Measurements from ENCODE around the gene LBHD2.
A peak's percentile ranks its signal among the peaks of the same experiment; 100 is the strongest.

Gene LBHD2

GRCh38 chr14:103121846-103122584, 38.0 kb downstream of the LBHD2 start:
- CTCF ChIA-PET = interaction anchor here (1.2 to 5.2 kb wide), 4 partner anchors 10 to 19 kb away, joined by 3 to 50 read pairs (median 5); no protein-coding TSS in a partner anchor
- POLR2A ChIA-PET = no interaction called here
- Histone ChIP-seq H3K36me3 (ENCODE audit: control insufficient read depth in 4 of 4, insufficient read depth in 4 of 4, low read length in 3 of 4) (peaks cover 0 to 15% (median 2%) of the 10 kb centered on the region in 4 experiments), H3K4me3 (ENCODE audit: control insufficient read depth in 1 of 7, extremely low read depth in 1 of 7, insufficient read depth in 4 of 7, low read depth in 2 of 7, low read length in 6 of 7) (peak overlapping the region in 5 of 7 experiments; percentile 29 to 80 (median 67)), H3K27ac (ENCODE audit: insufficient read depth in 1 of 2, low read depth in 1 of 2, low read length in 2 of 2, poor library complexity in 1 of 2, severe bottlenecking in 2 of 2) (peak overlapping the region in 1 of 2 experiments; percentile 71), H3K9me3 (ENCODE audit: control extremely low read depth in 1 of 5, control insufficient read depth in 4 of 5, insufficient read depth in 2 of 5, low read depth in 1 of 5, low read length in 4 of 5) (no peaks in the 10 kb centered on the region), H3K4me1 (ENCODE audit: control extremely low read depth in 1 of 4, control insufficient read depth in 4 of 4, insufficient read depth in 4 of 4, low read length in 3 of 4) (peaks cover 12 to 79% (median 68%) of the 10 kb centered on the region in 4 experiments), H3K27me3 (replicated peaks in 2 of 5; ENCODE audit: control insufficient read depth in 4 of 5, insufficient read depth in 5 of 5, low read length in 4 of 5) (no peaks in the 10 kb centered on the region)
- DNase-seq = peak; percentile 88 to 97 (median 96)
- under 1% methylated on average over 17 of the region's 23 CpGs for WGBS (ENCODE audit: insufficient coverage)

GRCh38 chr14:103122585-103122946, 38.6 kb downstream of the LBHD2 start:
- H3K9me3 ChIP-seq (ENCODE audit: control extremely low read depth in 1 of 5, control insufficient read depth in 4 of 5, insufficient read depth in 2 of 5, low read depth in 1 of 5, low read length in 4 of 5) = no peaks in the 10 kb centered on the region
- H3K27ac ChIP-seq (ENCODE audit: insufficient read depth in 1 of 2, low read depth in 1 of 2, low read length in 2 of 2, poor library complexity in 1 of 2, severe bottlenecking in 2 of 2) = peak overlapping the region in 1 of 2 experiments; percentile 71
- CTCF ChIA-PET = no interaction called here
- peaks cover 0 to 18% (median 2%) of the 10 kb centered on the region in 4 experiments for H3K36me3 ChIP-seq (ENCODE audit: control insufficient read depth in 4 of 4, insufficient read depth in 4 of 4, low read length in 3 of 4)
- no peaks in the 10 kb centered on the region for H3K27me3 ChIP-seq (replicated peaks in 2 of 5; ENCODE audit: control insufficient read depth in 4 of 5, insufficient read depth in 5 of 5, low read length in 4 of 5)
- no peak for DNase-seq
- 2% methylated on average over 14 of the region's 15 CpGs for WGBS (ENCODE audit: insufficient coverage)
- peak overlapping the region in 6 of 7 experiments; percentile 2 to 80 (median 58) for H3K4me3 ChIP-seq (ENCODE audit: control insufficient read depth in 1 of 7, extremely low read depth in 1 of 7, insufficient read depth in 4 of 7, low read depth in 2 of 7, low read length in 6 of 7)
- POLR2A ChIA-PET = no interaction called here
- H3K4me1 ChIP-seq (ENCODE audit: control extremely low read depth in 1 of 4, control insufficient read depth in 4 of 4, insufficient read depth in 4 of 4, low read length in 3 of 4) = peaks cover 12 to 78% (median 67%) of the 10 kb centered on the region in 4 experiments

- ChIA-PET POLR2A (no interaction called here), CTCF (interaction anchor here (1.6 kb wide), 1 partner anchor 18 kb away, joined by 12 read pairs; no protein-coding TSS in a partner anchor)
- Histone ChIP-seq H3K9me3 (ENCODE audit: control extremely low read depth in 1 of 5, control insufficient read depth in 4 of 5, insufficient read depth in 2 of 5, low read depth in 1 of 5, low read length in 4 of 5) (no peaks in the 10 kb centered on the region), H3K4me1 (ENCODE audit: control extremely low read depth in 1 of 4, control insufficient read depth in 4 of 4, insufficient read depth in 4 of 4, low read length in 3 of 4) (peaks cover 10 to 73% (median 63%) of the 10 kb centered on the region in 4 experiments), H3K4me3 (ENCODE audit: control insufficient read depth in 1 of 7, extremely low read depth in 1 of 7, insufficient read depth in 4 of 7, low read depth in 2 of 7, low read length in 6 of 7) (peak within 1 kb of the TSS; percentile 19 to 80 (median 67)), H3K36me3 (ENCODE audit: control insufficient read depth in 4 of 4, insufficient read depth in 4 of 4, low read length in 3 of 4) (peaks cover 0 to 22% (median 2%) of the 10 kb centered on the region in 4 experiments), H3K27me3 (replicated peaks in 2 of 5; ENCODE audit: control insufficient read depth in 4 of 5, insufficient read depth in 5 of 5, low read length in 4 of 5) (no peaks in the 10 kb centered on the region), H3K27ac (ENCODE audit: insufficient read depth in 1 of 2, low read depth in 1 of 2, low read length in 2 of 2, poor library complexity in 1 of 2, severe bottlenecking in 2 of 2) (peak within 1 kb of the TSS in 1 of 2 experiments; percentile 71)
- under 1% methylated on average over 44 of the region's 74 CpGs for WGBS (ENCODE audit: insufficient coverage)
- DNase-seq = peak in 2 of 3 donors; percentile 63 to 73
Measured at GRCh38 chr14:103122947-103123633, 39.1 kb downstream of the LBHD2 start, which contains the start of gene TNFAIP2. Gene TNFAIP2 (plus strand): TSS chr14:103123461. CDS start chr14:103126458, 2,997 bp downstream.

GRCh38 chr14:103123634-103124500, 39.9 kb downstream of the LBHD2 start:
- H3K9me3 ChIP-seq (ENCODE audit: control extremely low read depth in 1 of 5, control insufficient read depth in 4 of 5, insufficient read depth in 2 of 5, low read depth in 1 of 5, low read length in 4 of 5) = no peaks in the 10 kb centered on the region
- H3K27me3 ChIP-seq (replicated peaks in 2 of 5; ENCODE audit: control insufficient read depth in 4 of 5, insufficient read depth in 5 of 5, low read length in 4 of 5) = no peaks in the 10 kb centered on the region
- H3K27ac ChIP-seq (ENCODE audit: insufficient read depth in 1 of 2, low read depth in 1 of 2, low read length in 2 of 2, poor library complexity in 1 of 2, severe bottlenecking in 2 of 2) = peak overlapping the region in 1 of 2 experiments; percentile 34
- 5% methylated on average over 42 of the region's 48 CpGs for WGBS (ENCODE audit: insufficient coverage)
- DNase-seq = peak in 1 of 3 donors; percentile 38
- ChIA-PET POLR2A (no interaction called here), CTCF (interaction anchor here (0.8 to 1.6 kb wide), 5 partner anchors 8 to 48 kb away, joined by 3 to 12 read pairs (median 4); no protein-coding TSS in a partner anchor)
- H3K4me1 ChIP-seq (ENCODE audit: control extremely low read depth in 1 of 4, control insufficient read depth in 4 of 4, insufficient read depth in 4 of 4, low read length in 3 of 4) = peaks cover 9 to 65% (median 55%) of the 10 kb centered on the region in 4 experiments
- H3K36me3 ChIP-seq (ENCODE audit: control insufficient read depth in 4 of 4, insufficient read depth in 4 of 4, low read length in 3 of 4) = peaks cover 0 to 25% (median 3%) of the 10 kb centered on the region in 4 experiments
- peak overlapping the region; percentile 19 to 80 (median 67) for H3K4me3 ChIP-seq (ENCODE audit: control insufficient read depth in 1 of 7, extremely low read depth in 1 of 7, insufficient read depth in 4 of 7, low read depth in 2 of 7, low read length in 6 of 7)

- H3K27me3 ChIP-seq (replicated peaks in 2 of 5; ENCODE audit: control insufficient read depth in 4 of 5, insufficient read depth in 5 of 5, low read length in 4 of 5) = no peaks in the 10 kb centered on the region
- CTCF ChIA-PET = interaction anchor here (0.8 to 1.9 kb wide), 7 partner anchors 9 to 49 kb away, joined by 3 to 12 read pairs (median 4); no protein-coding TSS in a partner anchor
- no peaks in the 10 kb centered on the region for H3K9me3 ChIP-seq (ENCODE audit: control extremely low read depth in 1 of 5, control insufficient read depth in 4 of 5, insufficient read depth in 2 of 5, low read depth in 1 of 5, low read length in 4 of 5)
- 77% methylated on average over 5 of the region's 5 CpGs for WGBS (ENCODE audit: insufficient coverage)
- peak overlapping the region in 5 of 7 experiments; percentile 48 to 80 (median 69) for H3K4me3 ChIP-seq (ENCODE audit: control insufficient read depth in 1 of 7, extremely low read depth in 1 of 7, insufficient read depth in 4 of 7, low read depth in 2 of 7, low read length in 6 of 7)
- H3K36me3 ChIP-seq (ENCODE audit: control insufficient read depth in 4 of 4, insufficient read depth in 4 of 4, low read length in 3 of 4) = peaks cover 0 to 26% (median 3%) of the 10 kb centered on the region in 4 experiments
- H3K27ac ChIP-seq (ENCODE audit: insufficient read depth in 1 of 2, low read depth in 1 of 2, low read length in 2 of 2, poor library complexity in 1 of 2, severe bottlenecking in 2 of 2) = peak overlapping the region in 1 of 2 experiments; percentile 34
- POLR2A ChIA-PET = interaction anchor here (0.6 kb wide), 1 partner anchor 24 kb away, joined by 3 read pairs; no protein-coding TSS in a partner anchor
- H3K4me1 ChIP-seq (ENCODE audit: control extremely low read depth in 1 of 4, control insufficient read depth in 4 of 4, insufficient read depth in 4 of 4, low read length in 3 of 4) = peaks cover 9 to 58% (median 50%) of the 10 kb centered on the region in 4 experiments
- DNase-seq = no peak
Measured at GRCh38 chr14:103124501-103125001, 40.5 kb downstream of the LBHD2 start.
